Esophagus (tissue), 2 donors: ENCODE results near the gene TMEM182. TPM values are rescaled to one million over a fixed set of nuclear protein-coding genes. Genes with fewer than 3 reads are reported as not detected.

Source experiments
- H3K27ac ChIP-seq, 2 donors: one replicate each; pipeline ENCODE4 v1.5.1; 2013; ENCODE audit warnings: low read depth in 2 of 2, mild to moderate bottlenecking in 2 of 2, inconsistent platforms in 1 of 2, low read length in 1 of 2, moderate library complexity in 1 of 2
- H3K27me3 ChIP-seq, 2 donors: one replicate each; pipeline ENCODE4 v1.6.1; 2013; ENCODE audit warnings: low read length in 2 of 2, control low read depth in 1 of 2, mild to moderate bottlenecking in 1 of 2; ENCODE audit not compliant: insufficient read depth in 2 of 2, control insufficient read depth in 1 of 2
- H3K36me3 ChIP-seq, 2 donors: one replicate each; pipeline ENCODE4 v1.6.1; 2013; ENCODE audit warnings: low read length in 1 of 2; ENCODE audit not compliant: control insufficient read depth in 2 of 2, insufficient read depth in 2 of 2
- H3K4me1 ChIP-seq, 2 donors: one replicate each; pipeline ENCODE4 v1.6.1; 2013; ENCODE audit warnings: low read length in 1 of 2; ENCODE audit not compliant: control insufficient read depth in 2 of 2, insufficient read depth in 2 of 2
- H3K4me3 ChIP-seq, 2 donors: one replicate each; pipeline ENCODE4 v1.5.1; 2013; ENCODE audit warnings: low read length in 2 of 2, mild to moderate bottlenecking in 2 of 2, low read depth in 1 of 2, moderate library complexity in 1 of 2
- H3K9me3 ChIP-seq, 2 donors: one replicate each; pipeline ENCODE4 v1.6.1; 2013; ENCODE audit warnings: mild to moderate bottlenecking in 2 of 2, low read depth in 1 of 2, low read length in 1 of 2, moderate library complexity in 1 of 2; ENCODE audit not compliant: control insufficient read depth in 2 of 2, insufficient read depth in 1 of 2
- WGBS, 2 donors: extraction: QIAGEN DNeasy Blood & Tissue Kit; methylation state at CpG; one replicate each; pipeline ENCODE4 v1.1.7; 2013; 5-methylcytosine and 5-hydroxymethylcytosine counted together
- polyA plus RNA-seq, 2 donors: library from polyadenylated mRNA; stranded (reverse); fragments of 200-250 nt; gene quantifications; one replicate each; pipeline ENCODE4 v1.2.3, GENCODE V29; 2013
- donor health status: healthy with polysubstance abuse.
- donor health status: Bipolar disorder and iron deficiency.

The TMEM182 gene
- polyA plus RNA-seq, 2 donors, result 0.33 to 0.96 TPM

DNA sequence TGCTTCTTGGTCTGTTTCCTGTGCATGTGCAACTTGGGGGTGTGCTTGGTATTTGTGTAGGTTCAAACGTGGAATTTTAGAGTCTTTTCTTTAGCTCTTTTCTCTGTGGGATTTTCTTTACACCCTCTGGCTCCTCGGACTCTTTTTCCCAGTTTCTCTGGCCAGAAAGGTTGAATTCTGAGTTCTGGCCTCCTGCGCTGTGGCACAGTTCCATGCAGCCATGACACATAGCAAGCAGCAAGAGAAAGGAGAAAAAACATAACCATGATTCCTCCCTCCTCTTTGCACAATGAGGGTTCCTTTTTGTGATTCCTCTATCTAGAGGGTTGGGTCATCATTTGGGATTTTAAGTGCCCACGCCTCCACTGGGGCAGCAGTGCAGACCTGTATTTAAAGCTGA is 33.8 kb downstream of the TMEM182 start:
- 76 to 84% methylated on average over 4 of the region's 4 CpGs for WGBS, 2 donors
- H3K4me1 ChIP-seq, result no peaks in the 10 kb centered on the region
- no peak overlapping the region for H3K4me3 ChIP-seq
- no peaks in the 10 kb centered on the region for H3K9me3 ChIP-seq
- no peaks in the 10 kb centered on the region for H3K27me3 ChIP-seq
- no peak overlapping the region for H3K27ac ChIP-seq
- H3K36me3 ChIP-seq, result peaks cover 0 to 2% of the 10 kb centered on the region in 2 donors

DNA sequence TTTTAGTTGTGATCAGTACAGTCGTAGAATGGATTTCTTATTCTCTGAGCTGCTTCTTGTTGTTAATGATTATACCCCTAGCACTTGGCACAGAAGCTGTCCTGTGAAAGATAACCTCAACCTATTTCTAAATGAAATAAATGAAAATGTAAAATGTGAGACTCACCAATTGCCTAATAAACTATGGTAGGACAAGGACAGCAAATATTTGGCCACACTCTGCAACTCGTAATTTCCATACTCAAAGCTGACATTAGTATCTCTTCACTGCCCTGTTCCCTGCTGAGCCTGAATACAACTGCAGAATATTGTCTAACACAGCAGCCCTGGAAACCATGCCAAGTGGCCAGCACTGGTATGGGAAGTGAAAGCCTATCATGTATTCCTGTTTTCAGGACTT is 34.5 kb downstream of the TMEM182 start:
- Histone ChIP-seq H3K9me3 (peaks cover 0 to 2% of the 10 kb centered on the region in 2 donors), H3K4me1 (no peaks in the 10 kb centered on the region), H3K36me3 (peaks cover 0 to 2% of the 10 kb centered on the region in 2 donors), H3K4me3 (no peak overlapping the region), H3K27ac (no peak overlapping the region), H3K27me3 (no peaks in the 10 kb centered on the region)
- WGBS, 2 donors, result 75 to 83% methylated on average over 2 of the region's 2 CpGs

DNA sequence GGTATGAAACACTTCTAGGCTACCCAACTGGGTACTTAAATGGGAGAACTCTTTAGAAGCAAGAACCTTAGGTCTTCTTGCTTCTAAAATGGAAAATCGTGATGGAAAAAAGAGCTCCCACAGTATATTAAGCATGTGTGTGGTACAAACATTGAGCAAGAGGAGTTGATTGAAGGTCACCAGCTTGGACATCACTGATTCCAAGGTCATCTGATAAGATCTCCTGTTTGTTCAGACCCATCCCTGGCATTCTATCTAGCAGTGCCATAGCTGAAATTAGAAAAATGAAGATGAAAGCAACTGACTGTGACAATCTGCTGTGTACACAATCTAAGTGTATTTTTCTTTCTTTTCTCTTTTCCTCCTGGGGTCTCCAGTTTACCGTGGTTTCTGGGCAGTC is 35.7 kb downstream of the TMEM182 start:
- Histone ChIP-seq H3K9me3 (peaks cover 2 to 11% of the 10 kb centered on the region in 2 donors), H3K27ac (no peak overlapping the region), H3K36me3 (peaks cover 0 to 2% of the 10 kb centered on the region in 2 donors), H3K4me1 (no peaks in the 10 kb centered on the region), H3K27me3 (no peaks in the 10 kb centered on the region), H3K4me3 (no peak overlapping the region)
- WGBS, 2 donors, result 92 to 94% methylated on average over 2 of the region's 2 CpGs

DNA sequence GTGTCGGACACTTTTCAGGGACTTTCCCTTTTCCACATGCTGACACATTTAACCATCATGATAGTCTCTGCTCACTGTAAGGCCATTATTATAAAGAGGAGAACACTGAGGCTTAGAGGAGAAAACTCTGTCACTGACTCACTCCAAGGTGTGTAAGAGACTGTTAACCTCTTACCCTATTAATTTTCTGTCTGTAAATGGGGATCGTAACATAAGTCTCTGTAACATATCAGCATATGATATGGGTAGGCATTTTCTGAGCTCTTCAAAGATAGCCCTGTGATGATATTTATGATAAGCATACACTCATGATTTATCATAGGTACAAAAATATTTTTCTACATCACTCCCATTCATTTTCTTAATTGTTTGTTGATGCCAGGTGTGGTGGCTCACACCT is 36.4 kb downstream of the TMEM182 start:
- H3K9me3 ChIP-seq, result peaks cover 2 to 14% of the 10 kb centered on the region in 2 donors
- H3K4me3 ChIP-seq, result no peak overlapping the region
- no peaks in the 10 kb centered on the region for H3K27me3 ChIP-seq
- 98% methylated on average over 2 of the region's 2 CpGs for WGBS, 2 donors
- no peaks in the 10 kb centered on the region for H3K4me1 ChIP-seq
- H3K36me3 ChIP-seq, result peaks cover 0 to 2% of the 10 kb centered on the region in 2 donors
- no peak overlapping the region for H3K27ac ChIP-seq

- Histone ChIP-seq H3K36me3 (peaks cover 0 to 4% of the 10 kb centered on the region in 2 donors), H3K27ac (no peak overlapping the region), H3K4me3 (no peak overlapping the region), H3K27me3 (no peaks in the 10 kb centered on the region), H3K9me3 (peaks cover 2 to 18% of the 10 kb centered on the region in 2 donors), H3K4me1 (peaks cover 0 to 3% of the 10 kb centered on the region in 2 donors)
- 73 to 78% methylated on average over 5 of the region's 5 CpGs for WGBS, 2 donors
Measured at GRCh38 chr2:102801098-102801718, 39.4 kb downstream of the TMEM182 start.

- H3K4me3 ChIP-seq, result no peak overlapping the region
- no peak overlapping the region for H3K27ac ChIP-seq
- 96 to 97% methylated on average over 11 of the region's 11 CpGs for WGBS, 2 donors
- peaks cover 0 to 4% of the 10 kb centered on the region in 2 donors for H3K36me3 ChIP-seq
- peaks cover 2 to 18% of the 10 kb centered on the region in 2 donors for H3K9me3 ChIP-seq
- no peaks in the 10 kb centered on the region for H3K27me3 ChIP-seq
- H3K4me1 ChIP-seq, result peaks cover 0 to 3% of the 10 kb centered on the region in 2 donors
Measured at GRCh38 chr2:102801858-102802699, 40.2 kb downstream of the TMEM182 start.

- 85 to 89% methylated on average over 13 of the region's 13 CpGs for WGBS, 2 donors
- no peaks in the 10 kb centered on the region for H3K27me3 ChIP-seq
- no peak overlapping the region for H3K27ac ChIP-seq
- H3K4me3 ChIP-seq, result no peak overlapping the region
- H3K36me3 ChIP-seq, result peaks cover 0 to 4% of the 10 kb centered on the region in 2 donors
- peaks cover 0 to 3% of the 10 kb centered on the region in 2 donors for H3K4me1 ChIP-seq
- peaks cover 2 to 18% of the 10 kb centered on the region in 2 donors for H3K9me3 ChIP-seq
Measured at GRCh38 chr2:102803041-102803896, 41.4 kb downstream of the TMEM182 start.

- Histone ChIP-seq H3K4me3 (no peak overlapping the region), H3K27me3 (no peaks in the 10 kb centered on the region), H3K27ac (no peak overlapping the region), H3K36me3 (peaks cover 0 to 4% of the 10 kb centered on the region in 2 donors), H3K9me3 (peaks cover 2 to 18% of the 10 kb centered on the region in 2 donors), H3K4me1 (peaks cover 0 to 3% of the 10 kb centered on the region in 2 donors)
- 88% methylated on average over 5 of the region's 5 CpGs for WGBS, 2 donors
Measured at GRCh38 chr2:102803897-102804217, 42.0 kb downstream of the TMEM182 start.

- Histone ChIP-seq H3K4me1 (peaks cover 0 to 3% of the 10 kb centered on the region in 2 donors), H3K9me3 (peaks cover 2 to 16% of the 10 kb centered on the region in 2 donors), H3K27ac (no peak overlapping the region), H3K27me3 (no peaks in the 10 kb centered on the region), H3K4me3 (no peak overlapping the region), H3K36me3 (peaks cover 0 to 2% of the 10 kb centered on the region in 2 donors)
- 48% methylated on average over 9 of the region's 9 CpGs for WGBS, 2 donors
Measured at GRCh38 chr2:102806250-102806837, 44.5 kb downstream of the TMEM182 start.
